H1 (cell line): ENCODE results near the gene SPTBN1. TPM values are rescaled to one million over a fixed set of nuclear protein-coding genes. Genes with fewer than 3 reads are reported as not detected.

Experiments
- CTCF ChIA-PET: fragments of 300-600 bp; sonication (Branson Sonifier 250); formaldehyde crosslinking; loops from one replicate; lab custom pipeline; 2021; ENCODE audit not compliant: partially characterized antibody; lab: Charles Lee
- POLR2A ChIA-PET: fragments of 300-600 bp; sonication (Branson Sonifier 250); formaldehyde crosslinking; loops from one replicate; lab custom pipeline; 2021; ENCODE audit warnings: inconsistent platforms; ENCODE audit not compliant: partially characterized antibody; lab: Charles Lee
- DNase-seq, 2 experiments: peaks; one replicate each; pipeline versions ENCODE4 v3.0.0 to v3.0.0-alpha.2; 2010 to 2022; ENCODE audit warnings: low spot score in 2 of 2, low read depth in 1 of 2, mixed read lengths in 1 of 2
- FAIRE-seq: peaks from 2 replicates; lab custom pipeline; 2011; peaks lifted over from hg19 to GRCh38; lab: Jason Lieb, UNC
- H2AFZ ChIP-seq: 2 replicates; pipeline ENCODE4 v1.8.1; 2012; ENCODE audit warnings: low read length, inconsistent platforms
- H2AK5ac ChIP-seq: 2 replicates; pipeline ENCODE4 v1.6.1; 2013; ENCODE audit warnings: low read depth, low read length
- H2BK120ac ChIP-seq: replicated peaks from 2 replicates; pipeline ENCODE3; 2013; ENCODE audit warnings: low read depth, low read length, inconsistent platforms
- H2BK12ac ChIP-seq: 2 replicates; pipeline ENCODE4 v1.6.1; 2013; ENCODE audit warnings: low read depth, low read length
- H2BK15ac ChIP-seq: 2 replicates; pipeline ENCODE4 v1.6.1; 2013; ENCODE audit warnings: low read length
- H2BK20ac ChIP-seq: 2 replicates; pipeline ENCODE4 v1.6.1; 2013; ENCODE audit warnings: low read length
- H2BK5ac ChIP-seq: 2 replicates; pipeline ENCODE4 v1.6.1; 2013; ENCODE audit warnings: low read depth, low read length
- H3K14ac ChIP-seq: 2 replicates; pipeline ENCODE4 v1.6.1; 2013; ENCODE audit warnings: inconsistent platforms; ENCODE audit not compliant: insufficient read length
- H3K18ac ChIP-seq: 2 replicates; pipeline ENCODE4 v1.6.1; 2013; ENCODE audit warnings: low read length; ENCODE audit errors: extremely low read depth
- H3K23ac ChIP-seq: 2 replicates; pipeline ENCODE4 v1.6.1; 2013; ENCODE audit warnings: inconsistent platforms; ENCODE audit not compliant: insufficient read length
- H3K23me2 ChIP-seq: 2 replicates; pipeline ENCODE4 v1.6.1; 2013; ENCODE audit warnings: low read depth, low read length
- H3K27ac ChIP-seq: 2 replicates; pipeline ENCODE4 v1.6.1; 2011; ENCODE audit warnings: low read depth, low read length, inconsistent platforms
- H3K27me3 ChIP-seq, 4 experiments: replicated peaks in 1 of 4; 1 replicate in 1 of 4; 2 replicates in 3 of 4; pipeline versions ENCODE4 v1.6.1 to v1.8.1; 2011 to 2013; ENCODE audit warnings: low read length in 3 of 4, mild to moderate bottlenecking in 3 of 4, inconsistent platforms in 2 of 4, mixed read lengths in 2 of 4, moderate library complexity in 1 of 4; ENCODE audit not compliant: control insufficient read depth in 3 of 4, insufficient read depth in 3 of 4; ENCODE audit errors: extremely low read depth in 1 of 4
- H3K36me3 ChIP-seq, 4 experiments: 2 replicates each; pipeline versions ENCODE4 v1.6.1 to v1.8.1; 2011 to 2013; ENCODE audit warnings: mild to moderate bottlenecking in 4 of 4, low read length in 3 of 4, moderate library complexity in 2 of 4, control low read depth in 1 of 4, inconsistent platforms in 1 of 4; ENCODE audit not compliant: insufficient read depth in 4 of 4, control insufficient read depth in 2 of 4
- H3K4ac ChIP-seq: replicated peaks from 2 replicates; pipeline ENCODE3; 2013; ENCODE audit warnings: low read length, low read depth, mixed read lengths, inconsistent platforms; ENCODE audit not compliant: insufficient read length
- H3K4me1 ChIP-seq, 4 experiments: replicated peaks in 1 of 4; 1 replicate in 1 of 4; 2 replicates in 3 of 4; pipeline versions ENCODE4 v1.6.1 to v1.8.1; 2011 to 2013; ENCODE audit warnings: low read length in 3 of 4, inconsistent platforms in 2 of 4, mixed read lengths in 1 of 4; ENCODE audit not compliant: insufficient read depth in 4 of 4, control insufficient read depth in 3 of 4
- H3K4me2 ChIP-seq, 2 experiments: 2 replicates each; pipeline versions ENCODE4 v1.6.1 to v1.8.1; 2011 to 2013; ENCODE audit warnings: low read depth in 2 of 2, low read length in 2 of 2, control low read depth in 1 of 2, inconsistent platforms in 1 of 2, mild to moderate bottlenecking in 1 of 2; ENCODE audit not compliant: insufficient read depth in 1 of 2
- H3K4me3 ChIP-seq, 4 experiments: fragments of 200-600, 300-600 bp in 1 of 4; sonication (generic), shearing (Covaris generic), sonication (Bioruptor Twin) in 1 of 4; 2 replicates each; pipeline versions ENCODE4 v1.5.1 to v1.8.1; 2011 to 2016; ENCODE audit warnings: low read length in 4 of 4, low read depth in 3 of 4, control low read depth in 2 of 4, inconsistent platforms in 2 of 4, mild to moderate bottlenecking in 2 of 4, mixed read lengths in 1 of 4, moderate library complexity in 1 of 4; ENCODE audit not compliant: insufficient read depth in 2 of 4; ENCODE audit errors: extremely low read depth in 1 of 4
- H3K56ac ChIP-seq: replicated peaks from 2 replicates; pipeline ENCODE3; 2013; ENCODE audit warnings: low read depth, mild to moderate bottlenecking, mixed read lengths, low read length, inconsistent platforms; ENCODE audit not compliant: insufficient read length
- H3K79me1 ChIP-seq: 2 replicates; pipeline ENCODE4 v1.6.1; 2013; ENCODE audit warnings: low read depth, low read length, control low read depth
- H3K79me2 ChIP-seq, 2 experiments: 2 replicates each; pipeline versions ENCODE4 v1.6.1 to v1.8.1; 2012 to 2013; ENCODE audit warnings: low read length in 2 of 2, mild to moderate bottlenecking in 2 of 2, inconsistent platforms in 1 of 2; ENCODE audit not compliant: insufficient read depth in 2 of 2, control insufficient read depth in 1 of 2
- H3K9ac ChIP-seq, 4 experiments: replicated peaks in 1 of 4; 1 replicate in 1 of 4; 2 replicates in 3 of 4; pipeline versions ENCODE4 v1.6.1 to v1.8.1; 2011 to 2013; ENCODE audit warnings: low read depth in 3 of 4, low read length in 3 of 4, control low read depth in 2 of 4, mild to moderate bottlenecking in 2 of 4, moderate library complexity in 2 of 4, inconsistent platforms in 1 of 4; ENCODE audit errors: extremely low read depth in 1 of 4
- H3K9me3 ChIP-seq, 2 experiments: 2 replicates each; pipeline versions ENCODE4 v1.6.1 to v1.8.1; 2012 to 2013; ENCODE audit warnings: mild to moderate bottlenecking in 2 of 2, moderate library complexity in 2 of 2, control low read depth in 1 of 2, inconsistent platforms in 1 of 2, low read depth in 1 of 2, low read length in 1 of 2, mixed read lengths in 1 of 2; ENCODE audit not compliant: insufficient read depth in 2 of 2
- H4K20me1 ChIP-seq, 2 experiments: replicated peaks in 1 of 2; 2 replicates each; pipeline versions ENCODE3 to v1.8.1; 2011 to 2013; ENCODE audit warnings: inconsistent platforms in 2 of 2, low read length in 2 of 2, mild to moderate bottlenecking in 1 of 2; ENCODE audit not compliant: insufficient read depth in 2 of 2, control insufficient read depth in 1 of 2
- H4K5ac ChIP-seq: 2 replicates; pipeline ENCODE4 v1.6.1; 2013; ENCODE audit warnings: low read length, low read depth, mixed read lengths, inconsistent platforms; ENCODE audit not compliant: insufficient read length
- H4K8ac ChIP-seq: 2 replicates; pipeline ENCODE4 v1.8.0; 2013; ENCODE audit warnings: mild to moderate bottlenecking, moderate library complexity, low read length, inconsistent platforms; ENCODE audit not compliant: insufficient read depth; ENCODE audit errors: extremely low read depth
- H4K91ac ChIP-seq: replicated peaks from 2 replicates; pipeline ENCODE3; 2013; ENCODE audit warnings: low read length, mixed read lengths, inconsistent platforms; ENCODE audit not compliant: insufficient read length
- CTCF ChIP-seq, 3 experiments: IDR thresholded peaks; 1 replicate in 2 of 3; 2 replicates in 1 of 3; pipeline versions ENCODE4 v1.5.1 to v1.6.1; 2011; ENCODE audit warnings: low read length in 3 of 3, mild to moderate bottlenecking in 3 of 3, inconsistent platforms in 2 of 3, low read depth in 1 of 3, moderate library complexity in 1 of 3; ENCODE audit not compliant: insufficient read depth in 1 of 3; ENCODE audit errors: control extremely low read depth in 1 of 3
- EP300 ChIP-seq, 2 experiments: IDR thresholded peaks; 1 replicate in 1 of 2; 2 replicates in 1 of 2; pipeline ENCODE4 v1.6.1; 2011 to 2012; ENCODE audit warnings: low read depth in 2 of 2, low read length in 2 of 2, mild to moderate bottlenecking in 2 of 2, borderline replicate concordance in 1 of 2, inconsistent platforms in 1 of 2, moderate library complexity in 1 of 2
- KDM4A ChIP-seq: IDR thresholded peaks from one replicate; pipeline ENCODE4 v1.7.1; 2012; ENCODE audit warnings: low read depth, mild to moderate bottlenecking, moderate library complexity, low read length, inconsistent platforms; ENCODE audit not compliant: severe bottlenecking
- PHF8 ChIP-seq: fragments of 200-600 bp; sonication (generic); conservative IDR thresholded peaks from 2 replicates; pipeline ENCODE4 v1.7.1; 2012; ENCODE audit warnings: low read depth, mild to moderate bottlenecking, inconsistent platforms, low read length, moderate library complexity
- POLR2A ChIP-seq, 2 experiments: IDR thresholded peaks; 1 replicate in 1 of 2; 2 replicates in 1 of 2; pipeline ENCODE4 v1.6.1; 2011; ENCODE audit warnings: low read depth in 2 of 2, low read length in 2 of 2, mild to moderate bottlenecking in 2 of 2; ENCODE audit errors: control extremely low read depth in 1 of 2
- RBBP5 ChIP-seq: IDR thresholded peaks from 2 replicates; pipeline ENCODE4 v1.7.1; 2012; ENCODE audit warnings: low read depth, mild to moderate bottlenecking, inconsistent platforms, low read length, moderate library complexity, borderline replicate concordance
- SIRT6 ChIP-seq: IDR thresholded peaks from one replicate; pipeline ENCODE4 v1.7.1; 2012; ENCODE audit warnings: low read length, inconsistent platforms
- SRF ChIP-seq: IDR thresholded peaks from 2 replicates; pipeline ENCODE4 v1.6.1; 2011; ENCODE audit warnings: mild to moderate bottlenecking, low read depth, low read length, moderate library complexity
- WGBS, 2 experiments: shearing (Covaris generic) in 1 of 2; methylation state at CpG; one replicate each; pipeline versions ENCODE4 v1.1.6 to v1.1.7; 2013 to 2015; ENCODE audit warnings: low lambda C conversion rate in 2 of 2, mixed read lengths in 2 of 2, inconsistent platforms in 1 of 2, low coverage in 1 of 2, missing lambda C conversion rate in 1 of 2; ENCODE audit not compliant: insufficient replicate concordance in 2 of 2, insufficient coverage in 1 of 2, insufficient read length in 1 of 2; ENCODE audit errors: extremely low coverage in 1 of 2, missing lambda C conversion rate in 1 of 2; 5-methylcytosine and 5-hydroxymethylcytosine counted together
- polyA plus RNA-seq, 7 experiments: library from polyadenylated mRNA; depleted of rRNA in 3 of 7; stranded (reverse) in 5 of 7; unstranded in 2 of 7; fragments of >200 nt in 5 of 7; fragments of 200-250 nt in 2 of 7; gene quantifications; 1 replicate in 5 of 7; 2 replicates in 1 of 7; 4 replicates in 1 of 7; pipeline versions ENCODE4 v1.2.1 to v1.2.3, GENCODE V29; 2011 to 2013; ENCODE audit warnings: missing spikeins in 2 of 7, mixed read lengths in 2 of 7
- total RNA-seq: library from RNA; stranded (reverse); fragmentation: NEBNext Ultra II Directional; extraction: Animal tissue kit (Norgen Biotek cat#: 25700); gene quantifications from 2 replicates; pipeline ENCODE4 v1.2.1, GENCODE V29; 2021

The SPTBN1 gene
- total and polyA plus RNA-seq, 2 of the 8 experiments (the other 6 are each of a cell fraction or from before 2014, with no cell fraction given) = 31.8 to 180 TPM

- no peak overlapping the region for H3K18ac ChIP-seq
- CTCF ChIA-PET = interaction anchor here (0.8 to 2.0 kb wide), 3 partner anchors 9 to 133 kb away, joined by 3 to 5 read pairs (median 3); no protein-coding TSS in a partner anchor
- H3K4ac ChIP-seq = no peak overlapping the region
- no peak for DNase-seq
- POLR2A ChIA-PET = no interaction called here
- no peaks in the 10 kb centered on the region for H3K4me1 ChIP-seq
- 87% methylated on average over 2 of the region's 2 CpGs; no CpG with 5 or more reads in 1 of the 2 experiments for WGBS, 2 experiments
- no peak overlapping the region for H3K4me2 ChIP-seq
- no peak overlapping the region for H2BK20ac ChIP-seq
- no peak for FAIRE-seq
- no peak overlapping the region for H2AFZ ChIP-seq
- H2BK12ac ChIP-seq = no peak overlapping the region
- H2BK5ac ChIP-seq = no peak overlapping the region
- H3K9me3 ChIP-seq = no peaks in the 10 kb centered on the region
- no peak overlapping the region for H3K56ac ChIP-seq
- H3K9ac ChIP-seq = no peak overlapping the region
- H4K91ac ChIP-seq = no peak overlapping the region
- no peak overlapping the region for H2AK5ac ChIP-seq
- peaks cover 0 to 3% of the 10 kb centered on the region in 2 experiments for H4K20me1 ChIP-seq
- no peak overlapping the region for H3K14ac ChIP-seq
- H3K79me2 ChIP-seq = no peaks in the 10 kb centered on the region
- no peaks in the 10 kb centered on the region for H3K79me1 ChIP-seq
- no peak overlapping the region for H3K23ac ChIP-seq
- H3K27me3 ChIP-seq = no peaks in the 10 kb centered on the region
- H3K4me3 ChIP-seq = no peak overlapping the region
- no peak overlapping the region for H3K27ac ChIP-seq
- no peak overlapping the region for H2BK120ac ChIP-seq
- no peak for TF ChIP-seq PHF8
- TF ChIP-seq KDM4A = no peak
- no peak for TF ChIP-seq RBBP5
- no peak for TF ChIP-seq CTCF (IDR thresholded peaks at IDR 0.05; ENCODE audit: control extremely low read depth in 1 of 3, insufficient read depth in 1 of 3, low read depth in 1 of 3, low read length in 3 of 3)
- no peak for TF ChIP-seq POLR2A (IDR thresholded peaks at IDR 0.05; ENCODE audit: control extremely low read depth in 1 of 2, low read depth in 2 of 2, low read length in 2 of 2)
- TF ChIP-seq EP300 (IDR thresholded peaks at IDR 0.05; ENCODE audit: borderline replicate concordance in 1 of 2, low read depth in 2 of 2, low read length in 2 of 2) = no peak
- TF ChIP-seq SIRT6 = no peak
- no peak for TF ChIP-seq SRF
- H3K36me3 ChIP-seq = peaks cover 0 to 7% (median 2%) of the 10 kb centered on the region in 4 experiments; a peak in 3 of 8 replicates
- no peak overlapping the region for H4K8ac ChIP-seq
- no peaks in the 10 kb centered on the region for H3K23me2 ChIP-seq
- H2BK15ac ChIP-seq = no peak overlapping the region
- no peak overlapping the region for H4K5ac ChIP-seq
Measured at GRCh38 chr2:54529935-54530334, 73.8 kb downstream of the SPTBN1 start.
